BE2C (cell line): ENCODE measurements around the gene UBE2D2.
A peak's percentile ranks its signal among the peaks of the same experiment; 100 is the strongest.
"Not testable (repeated sequence)": the region's sequence is repeated elsewhere in the genome, so short reads cannot be mapped to it uniquely, and the experiment has no call there.

Experiments used
- DNase-seq: peaks from one replicate; pipeline ENCODE4 v3.0.0-alpha.2; 2020
- H3K27me3 ChIP-seq: fragments of 250-450 bp; sonication (Bioruptor Pico); 2 replicates; pipeline ENCODE4 v1.5.1; 2020; ENCODE audit warnings: mild to moderate bottlenecking
- H3K36me3 ChIP-seq: fragments of 250-450 bp; sonication (Bioruptor Pico); 2 replicates; pipeline ENCODE4 v1.5.1; 2020; ENCODE audit warnings: mild to moderate bottlenecking
- H3K4me1 ChIP-seq: fragments of 250-450 bp; sonication (Bioruptor Pico); 2 replicates; pipeline ENCODE4 v1.5.1; 2020
- H3K4me3 ChIP-seq: 2 replicates; pipeline ENCODE4 v1.5.1; 2011; ENCODE audit warnings: low read depth, low read length
- H3K9me3 ChIP-seq: fragments of 250-450 bp; sonication (Bioruptor Pico); 2 replicates; pipeline ENCODE4 v1.5.1; 2020
- TF ChIP-seq, protein P1 (sequence below): IDR thresholded peaks from 2 replicates; pipeline ENCODE4 v1.5.1; 2012; ENCODE audit warnings: mild to moderate bottlenecking, low read depth, low read length

UBE2D2 gene

DNA sequence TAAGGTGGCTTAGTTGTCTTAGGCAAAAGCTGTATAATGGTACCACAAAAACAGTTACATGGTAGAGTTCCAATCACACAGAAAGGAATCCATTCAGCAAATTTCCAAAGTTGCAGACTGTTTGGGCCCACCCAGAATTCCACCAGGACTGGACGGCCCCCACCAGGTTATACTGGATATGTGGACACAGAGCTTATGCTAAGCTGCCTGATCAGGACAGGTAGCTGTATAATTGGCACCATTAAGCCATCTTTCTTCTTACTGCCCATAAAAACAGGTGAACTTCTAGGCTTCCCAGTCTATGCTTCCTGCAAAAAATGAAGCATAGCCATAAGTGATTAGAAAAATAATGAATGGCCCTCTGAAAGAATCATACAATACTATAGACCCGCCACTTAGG lies 31.1 kb upstream of the UBE2D2 start:
- not testable (repeated sequence) for H3K27me3 ChIP-seq, H3K4me1 ChIP-seq, DNase-seq, H3K9me3 ChIP-seq, H3K36me3 ChIP-seq, H3K4me3 ChIP-seq

DNA sequence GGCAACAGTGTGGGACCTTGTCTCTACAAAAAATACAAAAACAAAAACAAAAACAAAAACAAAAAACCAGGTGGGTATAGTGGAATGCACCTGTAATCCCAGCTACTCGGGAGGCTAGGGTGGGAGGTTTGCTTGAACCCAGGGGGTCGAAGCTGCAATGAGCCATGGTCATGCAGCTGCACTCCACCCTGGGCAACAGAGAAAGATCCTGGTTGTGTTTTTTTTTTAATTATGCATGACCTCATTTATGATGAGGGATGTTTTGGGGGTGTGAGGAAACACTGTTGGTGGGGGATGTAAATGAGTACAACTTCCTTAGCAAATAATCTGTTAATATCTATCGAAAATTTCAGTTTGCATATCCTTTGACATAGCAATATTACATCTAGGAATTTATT lies 29.4 kb upstream of the UBE2D2 start:
- TF ChIP-seq, protein P1, sequence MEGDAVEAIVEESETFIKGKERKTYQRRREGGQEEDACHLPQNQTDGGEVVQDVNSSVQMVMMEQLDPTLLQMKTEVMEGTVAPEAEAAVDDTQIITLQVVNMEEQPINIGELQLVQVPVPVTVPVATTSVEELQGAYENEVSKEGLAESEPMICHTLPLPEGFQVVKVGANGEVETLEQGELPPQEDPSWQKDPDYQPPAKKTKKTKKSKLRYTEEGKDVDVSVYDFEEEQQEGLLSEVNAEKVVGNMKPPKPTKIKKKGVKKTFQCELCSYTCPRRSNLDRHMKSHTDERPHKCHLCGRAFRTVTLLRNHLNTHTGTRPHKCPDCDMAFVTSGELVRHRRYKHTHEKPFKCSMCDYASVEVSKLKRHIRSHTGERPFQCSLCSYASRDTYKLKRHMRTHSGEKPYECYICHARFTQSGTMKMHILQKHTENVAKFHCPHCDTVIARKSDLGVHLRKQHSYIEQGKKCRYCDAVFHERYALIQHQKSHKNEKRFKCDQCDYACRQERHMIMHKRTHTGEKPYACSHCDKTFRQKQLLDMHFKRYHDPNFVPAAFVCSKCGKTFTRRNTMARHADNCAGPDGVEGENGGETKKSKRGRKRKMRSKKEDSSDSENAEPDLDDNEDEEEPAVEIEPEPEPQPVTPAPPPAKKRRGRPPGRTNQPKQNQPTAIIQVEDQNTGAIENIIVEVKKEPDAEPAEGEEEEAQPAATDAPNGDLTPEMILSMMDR = no peak
- DNase-seq = no peak
- H3K4me3 ChIP-seq = no peak overlapping the region

DNA sequence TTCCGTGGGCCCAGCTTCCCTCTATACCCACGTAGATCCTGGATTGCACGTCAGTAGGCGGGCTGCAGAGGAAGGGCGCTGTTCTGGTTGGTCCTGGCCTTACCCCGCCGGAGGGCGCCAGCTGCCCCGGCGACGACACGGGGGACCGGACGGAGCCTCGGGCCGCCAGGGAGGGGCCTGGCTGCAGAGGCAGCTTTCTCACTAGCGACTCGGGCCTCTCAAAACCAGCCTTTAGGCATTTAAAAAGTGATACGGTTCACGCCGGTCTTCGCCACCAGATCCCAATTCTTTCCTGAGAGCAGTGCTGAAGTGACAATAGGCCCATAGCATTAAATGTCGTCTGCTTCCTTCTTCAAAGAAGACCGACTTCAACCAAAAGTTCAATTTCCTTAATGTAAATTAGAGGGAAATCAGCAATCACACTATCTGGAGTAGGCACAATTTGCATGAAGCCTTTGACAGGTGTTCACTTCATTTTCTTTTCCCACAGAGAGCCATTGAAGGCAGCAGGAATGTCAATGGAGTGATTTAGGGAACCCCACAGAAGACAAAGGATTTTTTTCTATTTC lies 17.6 kb upstream of the UBE2D2 start:
- Histone ChIP-seq H3K27me3 (no peaks in the 10 kb centered on the region), H3K36me3 (no peaks in the 10 kb centered on the region), H3K4me1 (no peaks in the 10 kb centered on the region), H3K4me3 (peak overlapping the region; percentile 41), H3K9me3 (no peaks in the 10 kb centered on the region)
- TF ChIP-seq, protein P1 = peak; percentile 36; the same call in 1 of the 2 replicates
- peak; percentile 81 for DNase-seq

More for the DNA sequence above, 29.4 kb upstream of the UBE2D2 start:
- peaks cover 2% of the 10 kb centered on the region; the same call in 1 of the 2 replicates for H3K4me1 ChIP-seq
- H3K36me3 ChIP-seq = no peaks in the 10 kb centered on the region
- no peaks in the 10 kb centered on the region for H3K9me3 ChIP-seq
- no peaks in the 10 kb centered on the region for H3K27me3 ChIP-seq

DNA sequence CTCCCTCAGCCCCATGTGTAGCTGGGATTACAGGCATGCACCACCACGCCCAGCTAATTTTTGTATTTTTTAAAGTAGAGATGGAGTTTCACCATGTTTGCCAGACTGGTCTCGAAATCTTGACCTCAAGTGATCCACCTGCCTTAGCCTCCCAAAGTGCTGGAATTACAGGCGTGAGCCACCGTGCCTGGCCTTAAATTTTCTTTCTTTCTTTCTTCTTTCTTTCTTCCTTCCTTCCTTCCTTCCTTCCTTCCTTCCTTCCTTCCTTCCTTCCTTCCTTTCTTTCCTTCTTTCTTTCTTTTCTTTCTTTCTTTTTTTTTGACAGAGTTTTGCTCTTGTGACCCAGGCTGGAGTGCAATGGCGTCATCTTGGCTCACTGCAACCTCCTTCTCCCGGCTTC lies 14.5 kb upstream of the UBE2D2 start:
- H3K4me3 ChIP-seq, H3K36me3 ChIP-seq, H3K4me1 ChIP-seq, DNase-seq, H3K27me3 ChIP-seq, H3K9me3 ChIP-seq: not testable (repeated sequence)

DNA sequence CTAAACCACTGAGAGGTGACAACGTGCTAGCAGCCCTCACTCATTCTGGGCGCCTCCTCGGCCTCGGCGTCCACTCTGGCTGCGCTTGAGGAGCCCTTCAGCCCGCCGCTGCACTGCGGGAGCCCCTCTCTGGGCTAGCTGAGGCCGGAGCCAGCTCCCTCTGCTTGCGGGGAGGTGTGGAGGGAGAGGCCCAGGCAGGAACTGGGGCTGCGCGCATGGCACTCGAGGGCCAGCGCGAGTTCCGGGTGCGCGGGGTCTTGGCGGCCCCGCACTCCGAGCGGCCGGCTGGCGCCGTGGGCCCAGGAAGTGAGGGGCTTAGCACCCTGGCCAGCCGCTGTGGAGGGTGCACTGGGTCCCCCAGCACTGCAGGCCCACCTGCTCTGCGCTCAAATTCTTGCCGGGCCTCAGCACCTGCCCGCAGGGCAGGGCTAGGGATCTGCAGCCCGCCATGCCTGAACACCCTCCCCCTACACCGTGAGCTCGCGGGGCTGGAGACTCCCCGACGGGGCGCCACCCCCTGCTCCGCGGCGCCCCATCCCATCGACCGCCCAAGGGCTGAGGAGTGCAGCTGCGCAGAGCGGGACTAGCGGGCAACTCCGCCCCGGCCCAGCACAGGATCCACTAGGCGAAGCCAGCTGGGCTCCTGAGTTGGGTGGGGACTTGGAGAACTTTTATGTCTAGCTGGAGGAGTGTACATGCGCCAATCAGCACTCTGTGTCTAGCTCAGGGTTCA lies 11.8 kb upstream of the UBE2D2 start:
- TF ChIP-seq, protein P1 = no peak

DNA sequence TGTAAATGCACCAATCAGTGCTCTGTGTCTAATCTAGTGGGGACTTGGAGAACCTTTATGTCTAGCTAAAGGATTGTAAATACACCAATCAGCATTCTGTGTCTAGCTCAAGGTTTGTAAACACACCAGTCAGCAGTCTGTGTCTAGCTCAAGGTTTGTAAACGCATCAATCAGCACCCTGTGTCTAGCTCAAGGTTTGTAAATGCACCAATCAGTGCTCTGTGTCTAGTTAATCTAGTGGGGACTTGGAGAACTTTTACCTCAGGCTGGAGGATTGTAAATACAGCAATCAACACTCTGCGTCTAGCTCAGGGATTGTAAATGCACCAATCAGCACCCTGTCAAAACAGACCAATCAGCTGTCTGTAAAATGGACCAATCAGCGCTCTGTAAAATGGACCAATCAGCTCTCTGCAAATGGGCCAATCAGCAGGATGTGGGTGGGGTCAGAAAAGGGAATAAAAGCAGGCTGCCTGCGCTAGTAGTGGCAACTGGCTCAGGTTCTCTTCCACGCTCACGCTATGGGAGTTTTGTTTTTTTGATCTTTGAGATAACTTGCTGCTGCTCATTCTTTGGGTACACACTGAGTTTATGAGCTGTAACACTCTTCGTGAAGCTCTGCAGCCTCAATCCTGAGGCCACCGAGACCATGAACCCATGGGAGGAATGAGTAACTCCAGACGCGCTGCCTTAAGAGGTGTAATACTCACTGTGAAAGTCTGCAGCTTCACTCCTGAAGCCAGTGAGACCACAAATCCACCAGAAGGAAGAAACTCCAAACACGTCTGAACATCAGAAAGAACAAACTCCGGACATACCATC lies 10.9 kb upstream of the UBE2D2 start:
- not testable (repeated sequence) for H3K4me3 ChIP-seq, H3K4me1 ChIP-seq, H3K27me3 ChIP-seq, H3K9me3 ChIP-seq, H3K36me3 ChIP-seq
- peak; percentile 40 for DNase-seq

More for the DNA sequence above, 11.8 kb upstream of the UBE2D2 start:
- H3K9me3 ChIP-seq = no peaks in the 10 kb centered on the region; the same call in 1 of the 2 replicates
- no peak overlapping the region for H3K4me3 ChIP-seq
- DNase-seq = no peak
- H3K36me3 ChIP-seq = no peaks in the 10 kb centered on the region
- H3K27me3 ChIP-seq = no peaks in the 10 kb centered on the region
- no peaks in the 10 kb centered on the region; the same call in 1 of the 2 replicates for H3K4me1 ChIP-seq

DNA sequence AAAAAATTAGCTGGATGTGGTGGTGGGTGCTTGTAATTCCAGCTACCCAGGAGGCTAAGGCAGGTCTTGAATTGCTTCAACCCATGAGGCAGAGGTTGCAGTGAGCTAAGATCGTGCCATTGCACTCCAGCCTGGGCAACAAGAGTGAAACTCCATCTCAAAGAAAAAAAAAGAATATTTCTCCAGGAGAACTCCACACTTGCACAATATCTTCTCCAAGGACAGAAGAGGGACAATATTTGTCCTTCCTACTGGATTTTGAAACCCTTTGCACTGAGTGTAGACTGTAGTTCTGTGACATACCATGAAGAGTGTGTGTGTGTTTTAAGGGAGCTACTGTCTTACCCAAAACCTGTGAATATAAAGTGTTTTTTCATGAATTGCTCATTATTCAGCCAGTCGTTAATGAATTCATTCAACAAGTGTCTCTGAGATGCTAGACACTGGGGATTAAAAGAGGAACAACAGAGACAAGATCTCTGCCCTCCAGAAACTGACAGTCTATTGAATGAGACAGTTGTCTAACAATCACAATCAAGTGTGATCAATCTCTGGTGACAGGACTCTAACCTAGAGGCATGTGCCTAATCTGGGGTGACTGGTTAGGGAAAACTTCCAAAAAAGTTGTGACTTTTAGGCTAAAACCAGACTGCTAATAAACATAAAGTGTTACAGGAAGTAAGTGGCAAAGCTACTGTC lies 9.8 kb upstream of the UBE2D2 start:
- DNase-seq = no peak
- TF ChIP-seq, protein P1 = no peak
- Histone ChIP-seq H3K27me3 (no peaks in the 10 kb centered on the region), H3K4me3 (no peak overlapping the region), H3K9me3 (no peaks in the 10 kb centered on the region; the same call in 1 of the 2 replicates), H3K4me1 (no peaks in the 10 kb centered on the region; the same call in 1 of the 2 replicates), H3K36me3 (no peaks in the 10 kb centered on the region)
